Muscle of back (tissue), 11 donors: ENCODE results near the gene ALMS1. TPM values are rescaled to one million over a fixed set of nuclear protein-coding genes. Genes with fewer than 3 reads are reported as not detected.
A peak's percentile ranks its signal among the peaks of the same experiment; 100 is the strongest.
"Not testable (repeated sequence)": the region's sequence is repeated elsewhere in the genome, so short reads cannot be mapped to it uniquely, and the experiment has no call there.

ENCODE experiments used
- DNase-seq, 3 donors: peaks; one replicate each; pipeline versions ENCODE4 v3.0.0 to v3.0.0-alpha.2; 2013
- polyA plus RNA-seq, 10 donors: library from polyadenylated mRNA; unstranded; fragments of 120-200 nt; gene quantifications; one replicate each; pipeline ENCODE4 v1.2.1, GENCODE V29; 2013; ENCODE audit not compliant: insufficient read length in 10 of 10

Gene ALMS1
- polyA plus RNA-seq, 10 donors = 13.6 to 22.8 (median 16.9) TPM

- DNase-seq = not testable (repeated sequence)
Observed at GRCh38 chr2:73504850-73505249, 119.2 kb downstream of the ALMS1 start.

DNA sequence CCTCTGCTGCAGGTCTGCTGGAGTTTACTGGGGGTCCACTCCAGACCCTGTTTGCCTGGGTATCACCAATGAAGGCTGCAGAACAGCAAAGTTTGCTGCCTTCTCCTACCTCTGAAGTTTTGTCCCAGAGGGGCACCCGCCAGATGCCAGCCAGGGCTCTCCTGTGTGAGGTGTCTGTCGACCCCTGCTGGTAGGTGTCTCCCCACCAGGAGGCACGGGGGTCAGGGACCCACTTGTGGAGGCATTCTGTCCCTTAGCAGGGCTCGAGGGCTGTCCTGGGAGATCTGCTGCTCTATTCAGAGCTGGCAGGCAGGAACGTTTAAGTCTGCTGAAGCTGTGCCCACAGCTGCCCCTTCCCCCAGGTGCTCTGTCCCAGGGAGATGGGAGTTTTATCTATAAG, 124.8 kb downstream of the ALMS1 start:
- DNase-seq = not testable (repeated sequence)

DNA sequence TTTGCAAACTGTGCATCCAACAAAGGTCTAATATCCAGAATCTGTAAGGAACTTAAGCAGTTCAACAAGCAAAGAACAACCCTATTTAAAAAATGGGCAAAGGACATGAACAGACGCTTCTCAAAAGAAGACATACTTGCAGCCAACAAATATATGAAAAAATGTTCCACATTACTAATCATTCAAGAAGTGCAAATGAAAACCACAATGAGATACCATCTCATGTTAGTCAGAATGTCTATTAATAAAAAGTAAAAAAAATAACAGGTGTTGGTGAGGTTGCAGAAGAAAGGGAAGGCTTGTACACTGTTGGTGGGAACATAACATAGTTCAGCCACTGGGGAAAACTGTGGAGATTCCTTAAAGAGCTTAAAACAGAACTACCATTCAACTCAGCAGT, 130.4 kb downstream of the ALMS1 start:
- DNase-seq = no peak

DNA sequence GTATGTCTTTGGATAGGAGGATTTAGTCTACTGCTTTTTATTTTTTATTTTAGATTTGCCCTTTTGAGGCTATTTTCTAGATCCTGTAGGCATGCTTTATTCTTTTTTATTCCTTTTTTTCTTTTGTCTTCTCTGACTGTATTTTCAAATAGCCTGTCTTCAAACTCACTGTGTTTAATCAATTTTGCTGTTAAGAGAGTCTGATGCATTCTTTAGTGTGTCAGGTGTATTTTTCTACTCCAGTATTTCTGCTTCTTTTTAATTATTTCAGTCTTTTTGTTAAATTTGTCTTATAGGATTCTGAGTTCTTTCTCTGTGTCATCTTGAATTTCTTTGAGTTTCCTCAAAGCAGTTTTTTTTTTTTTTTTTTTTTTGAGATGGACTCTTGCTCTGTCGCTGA, 143.1 kb downstream of the ALMS1 start:
- DNase-seq = no peak

- DNase-seq = not testable (repeated sequence)
Observed at GRCh38 chr2:73530773-73531172, 145.1 kb downstream of the ALMS1 start.

DNA sequence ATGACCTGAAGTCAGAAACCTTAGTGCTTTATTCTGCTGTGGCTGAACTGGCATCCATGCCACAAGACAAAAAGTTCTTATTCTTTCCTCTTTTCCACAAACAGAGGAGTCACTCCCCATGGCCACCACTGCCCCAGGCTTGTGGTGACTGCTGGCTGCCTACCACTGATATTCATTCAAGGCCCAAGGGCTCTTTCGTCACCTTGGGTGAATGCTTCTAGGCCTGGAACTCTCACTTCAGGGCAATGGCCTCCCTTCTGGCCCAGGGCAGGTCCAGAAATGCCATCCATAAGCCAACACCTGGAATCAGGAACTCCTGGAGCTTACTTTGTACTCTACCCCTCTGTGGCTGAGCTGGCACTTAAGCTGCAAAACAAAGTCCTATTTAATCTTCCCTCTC, 146.7 kb downstream of the ALMS1 start:
- no peak for DNase-seq

- DNase-seq = peak in 2 of 3 donors; percentile 7 to 43
Observed at GRCh38 chr2:73536133-73536840, 150.7 kb downstream of the ALMS1 start.

DNA sequence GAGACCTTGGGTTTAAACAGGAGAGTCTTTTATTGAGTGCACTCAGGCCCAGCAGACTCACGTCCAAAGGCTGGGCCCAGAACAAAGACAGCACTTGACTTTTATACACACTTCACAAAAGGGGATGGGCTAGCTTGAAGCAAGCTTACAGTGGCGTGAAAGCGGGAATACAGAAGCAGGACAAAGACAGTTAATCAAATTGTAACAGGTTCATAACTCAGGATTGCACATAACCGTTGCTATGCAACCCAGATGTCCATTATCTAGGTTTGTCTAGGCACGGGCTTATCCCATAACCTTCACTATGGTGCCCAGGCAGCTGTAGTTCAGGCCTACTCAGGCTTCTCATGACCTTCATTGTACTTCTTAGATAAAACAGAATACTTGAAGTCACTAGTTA, 175.2 kb downstream of the ALMS1 start:
- not testable (repeated sequence) for DNase-seq

DNA sequence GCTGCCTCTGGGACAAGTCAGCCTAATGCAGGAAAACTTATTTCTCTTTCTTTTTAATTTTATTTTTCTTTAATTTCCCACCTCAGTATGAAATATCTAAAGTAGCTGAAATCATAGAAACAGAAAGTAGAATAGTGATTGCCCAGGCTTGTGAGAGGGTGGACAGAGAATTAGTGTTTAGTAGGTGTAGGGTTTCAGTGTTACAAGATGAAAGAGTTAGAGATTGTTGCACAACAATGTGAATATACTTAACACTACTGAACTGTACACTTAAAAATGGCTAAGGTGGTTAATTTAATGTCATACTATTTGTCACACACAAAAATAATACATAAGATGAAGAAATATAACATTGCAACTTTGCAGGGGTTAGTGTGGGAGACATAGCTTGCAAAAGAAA, 175.8 kb downstream of the ALMS1 start:
- DNase-seq = no peak

DNA sequence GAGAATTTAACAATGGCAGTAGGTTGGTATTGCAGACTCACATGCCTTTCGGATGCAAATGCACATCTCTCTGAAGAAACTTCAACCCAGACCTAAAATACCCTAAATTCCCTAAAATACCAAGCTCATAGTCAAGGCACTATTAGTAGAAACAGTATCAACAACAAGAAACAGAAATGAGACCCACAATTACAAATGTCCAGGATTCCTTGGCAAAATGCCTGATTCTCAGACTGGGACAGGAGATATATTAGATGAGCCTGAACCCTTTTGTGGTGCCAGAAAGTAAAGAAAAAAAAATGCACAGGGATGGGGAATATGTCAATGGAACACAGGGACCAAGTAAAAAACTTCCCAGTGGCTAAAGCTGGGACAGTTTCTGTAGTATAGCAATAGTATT, 179.3 kb downstream of the ALMS1 start:
- no peak for DNase-seq

- DNase-seq = no peak
Observed at GRCh38 chr2:73566288-73566878, 180.7 kb downstream of the ALMS1 start.

- DNase-seq = no peak
Observed at GRCh38 chr2:73575261-73575660, 189.6 kb downstream of the ALMS1 start.

- DNase-seq = no peak
Observed at GRCh38 chr2:73582364-73582763, 196.7 kb downstream of the ALMS1 start.

DNA sequence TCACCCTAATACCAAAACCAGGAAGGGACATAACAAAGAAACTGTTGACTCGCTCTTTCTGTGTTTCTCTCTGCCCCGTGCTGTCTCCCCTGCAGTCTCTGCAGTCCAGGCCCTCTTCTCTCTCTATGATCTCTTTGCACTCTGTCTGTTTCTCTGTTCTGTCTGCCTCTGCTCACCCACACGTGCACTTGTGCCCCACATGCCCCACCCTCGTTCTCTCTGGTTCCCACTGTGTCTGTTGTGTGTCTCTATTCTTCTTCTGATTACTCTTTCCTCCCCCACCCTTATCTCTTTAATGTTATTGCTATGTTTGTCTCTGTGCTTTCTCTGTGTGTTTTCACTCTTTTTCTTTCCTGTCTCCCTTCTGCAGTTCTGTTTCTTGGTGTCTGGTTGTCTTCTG, 202.5 kb downstream of the ALMS1 start:
- no peak for DNase-seq

- no peak for DNase-seq
Observed at GRCh38 chr2:73593680-73594079, 208.0 kb downstream of the ALMS1 start.

DNA sequence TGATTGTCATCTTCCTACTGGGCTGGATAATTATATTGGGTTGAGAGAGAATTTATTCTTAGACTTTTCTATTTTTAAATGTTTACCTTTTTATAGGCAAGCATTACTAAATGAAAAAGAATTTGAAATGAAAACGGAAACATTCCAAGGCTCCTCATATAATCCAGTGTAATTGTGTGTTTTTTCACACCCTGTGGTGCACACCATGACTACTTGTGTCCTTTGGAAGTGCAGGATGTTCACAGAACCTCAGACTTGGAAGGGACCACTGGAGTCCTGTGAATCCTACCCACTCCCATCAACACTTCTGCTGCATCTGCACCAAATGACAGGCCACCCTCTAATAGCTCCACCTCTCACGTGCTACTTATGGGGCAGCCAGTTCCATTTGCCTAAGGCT, 208.6 kb downstream of the ALMS1 start:
- no peak for DNase-seq

DNA sequence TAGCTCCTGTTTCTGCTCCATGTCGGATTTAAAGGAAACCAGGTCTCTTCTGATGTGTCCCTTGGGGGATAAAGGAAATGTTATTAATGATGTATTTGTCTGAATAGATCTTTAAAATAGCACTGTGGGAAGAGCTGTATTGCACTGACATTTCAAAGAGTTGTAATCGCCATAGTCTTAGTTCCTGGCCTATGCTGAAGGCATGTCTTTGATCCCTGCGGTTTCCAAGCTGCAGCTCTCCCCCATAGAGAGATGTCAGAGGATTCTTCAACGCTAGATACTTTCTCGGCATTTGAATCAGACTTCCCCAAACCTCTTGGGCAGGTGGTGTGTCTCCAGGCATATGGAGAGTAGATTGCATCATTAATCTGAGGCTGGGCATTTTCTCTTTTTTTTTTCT, 216.1 kb downstream of the ALMS1 start:
- no peak for DNase-seq

DNA sequence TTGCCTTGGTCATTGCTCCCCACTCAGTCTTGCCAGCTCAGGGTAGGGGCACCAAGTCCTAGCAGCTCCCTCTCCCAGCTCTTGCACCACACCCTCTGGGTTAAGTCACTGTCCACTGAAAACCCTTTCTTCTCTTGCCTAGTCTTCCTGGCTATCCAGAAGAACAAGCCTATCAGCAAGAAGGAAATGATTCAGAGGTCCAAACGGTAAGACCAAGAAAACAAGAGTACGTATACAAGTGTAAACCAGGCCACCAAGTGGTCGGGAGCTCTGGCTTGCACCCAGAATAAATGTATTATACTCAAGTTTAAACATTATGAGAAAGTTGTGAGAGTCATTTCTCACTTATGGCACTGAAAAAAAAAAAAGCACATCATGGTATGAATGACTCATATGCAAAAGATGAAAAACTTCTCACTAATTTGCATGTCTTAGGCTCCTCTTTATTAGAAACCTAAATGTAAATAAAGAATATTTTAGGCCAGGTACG, 217.5 kb downstream of the ALMS1 start:
- peak in 1 of 3 donors; percentile 11 for DNase-seq

GRCh38 chr2:73604589-73604988, 219.0 kb downstream of the ALMS1 start:
- DNase-seq = not testable (repeated sequence)

- DNase-seq = no peak
Observed at GRCh38 chr2:73610111-73610510, 224.5 kb downstream of the ALMS1 start.

- DNase-seq = no peak
Observed at GRCh38 chr2:73611193-73611592, 225.6 kb downstream of the ALMS1 start.

DNA sequence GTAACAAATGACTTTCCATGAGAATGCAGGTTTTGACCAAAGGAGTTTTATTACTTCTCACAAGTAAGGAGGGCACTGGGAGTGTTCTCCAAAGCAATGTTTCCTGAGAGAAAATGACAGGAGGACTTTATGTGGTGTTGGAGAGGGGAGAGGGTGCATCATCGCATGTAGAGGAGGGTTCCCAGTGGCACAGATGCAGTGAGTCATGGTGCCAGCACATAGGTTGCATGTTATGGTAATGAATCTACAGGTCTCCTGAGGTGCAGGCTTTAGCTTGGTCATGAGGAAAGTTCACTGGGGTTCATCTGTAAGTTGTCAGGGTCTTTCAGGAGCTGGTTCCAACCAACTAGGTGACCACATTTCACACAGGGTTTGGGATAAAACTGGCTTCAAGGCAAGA, 226.2 kb downstream of the ALMS1 start:
- DNase-seq = no peak

GRCh38 chr2:73614105-73614504, 228.5 kb downstream of the ALMS1 start:
- DNase-seq = no peak

DNA sequence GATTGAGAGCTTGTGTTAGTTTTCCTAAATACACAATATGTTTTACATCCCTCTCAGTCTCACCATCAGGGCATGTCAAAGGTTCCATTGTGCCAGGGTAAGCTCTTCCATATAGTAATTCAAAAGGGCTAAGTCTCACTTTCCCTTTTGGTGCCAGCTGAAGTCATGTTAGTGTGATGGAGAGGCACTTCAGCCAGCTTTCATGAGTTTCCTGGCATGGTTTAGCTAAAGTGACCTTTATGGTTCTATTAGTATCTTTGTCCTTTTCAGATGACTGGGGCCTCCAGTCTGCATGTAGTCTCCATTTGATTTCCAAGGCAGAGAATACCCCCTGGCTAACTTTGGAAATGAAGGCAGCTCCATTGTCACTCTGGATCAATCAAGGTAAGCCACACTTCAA, 229.4 kb downstream of the ALMS1 start:
- no peak for DNase-seq
